ENCODE results near the gene THOC2. TPM values are rescaled to one million over a fixed set of nuclear protein-coding genes. Genes with fewer than 3 reads are reported as not detected.

THOC2 gene
- total and polyA plus RNA-seq, 10 of the 15 experiments (the other 5 are each of a cell fraction or from before 2014, with no cell fraction given), result 64.8 to 136 (median 75.1) TPM

DNA sequence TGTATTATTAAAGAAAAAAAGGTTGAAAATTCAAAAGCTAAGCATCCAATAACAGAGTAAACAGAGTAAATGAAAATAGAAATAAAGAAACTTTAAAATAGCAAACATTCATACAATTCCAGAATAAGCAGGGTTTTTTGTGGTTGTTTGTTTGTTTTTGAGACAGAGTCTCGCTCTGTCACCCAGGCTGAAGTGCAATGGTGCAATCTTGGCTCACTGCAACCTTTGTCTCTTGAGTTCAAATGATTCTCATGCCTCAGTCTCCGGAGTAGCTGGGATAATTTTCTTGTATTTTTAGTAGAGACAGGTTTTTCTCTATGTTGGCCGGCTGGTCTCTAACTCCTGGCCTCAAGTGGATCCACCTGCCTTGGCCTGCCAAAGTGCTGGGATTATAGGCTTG lies 6.6 kb upstream of the THOC2 start:
- Histone ChIP-seq H3K36me3 (ENCODE audit: control insufficient read depth in 2 of 2, insufficient read depth in 2 of 2, low read length in 1 of 2) (no peaks in the 10 kb centered on the region), H4K20me1 (ENCODE audit: control insufficient read depth, insufficient read depth) (no peaks in the 10 kb centered on the region), H3K79me2 (ENCODE audit: control insufficient read depth, insufficient read depth, low read length) (no peaks in the 10 kb centered on the region), H3K27ac (ENCODE audit: control insufficient read depth, insufficient read depth) (no peak overlapping the region), H3K9ac (ENCODE audit: control insufficient read depth, insufficient read depth, low read length) (no peak overlapping the region), H3K4me1 (ENCODE audit: control insufficient read depth, insufficient read depth, low read length) (no peaks in the 10 kb centered on the region), H3K27me3 (replicated peaks in 1 of 2; ENCODE audit: control insufficient read depth in 2 of 2, insufficient read depth in 2 of 2, low read length in 1 of 2) (no peaks in the 10 kb centered on the region; a peak in 1 of 4 replicates), H2AFZ (ENCODE audit: control insufficient read depth, low read depth, low read length) (no peak overlapping the region), H3K4me2 (ENCODE audit: control insufficient read depth, insufficient read depth) (no peak overlapping the region), H3K9me3 (replicated peaks; ENCODE audit: control insufficient read depth, insufficient read depth, low read length) (no peaks in the 10 kb centered on the region), H3K4me3 (no peak overlapping the region)
- 62% methylated on average over 3 of the region's 3 CpGs for WGBS (ENCODE audit: insufficient coverage, insufficient replicate concordance, low lambda C conversion rate, missing lambda C conversion rate)
- TF ChIP-seq SREBF2 (IDR thresholded peaks at IDR 0.05; ENCODE audit: low read length) (no peak), BHLHE40 (IDR thresholded peaks at IDR 0.05; ENCODE audit: borderline replicate concordance in 1 of 2, low read depth in 2 of 2, low read length in 1 of 2) (no peak), CBFB (IDR thresholded peaks at IDR 0.05; ENCODE audit: low read depth) (no peak), SREBF1 (IDR thresholded peaks at IDR 0.05; ENCODE audit: low read length) (no peak), RUNX3 (IDR thresholded peaks at IDR 0.05; ENCODE audit: low read length) (no peak), POLR2AphosphoS5 (IDR thresholded peaks at IDR 0.05; ENCODE audit: low read length) (no peak), LARP7 (IDR thresholded peaks at IDR 0.05) (no peak), CREM (IDR thresholded peaks at IDR 0.05; ENCODE audit: low read depth) (no peak)
- no TSS peak for BruUV-seq (replicated peaks)
- in situ Hi-C loops (cut with MboI), result no loop called here
- ChIA-PET RAD21 (ENCODE audit: unreplicated experiment) (no interaction called here), POLR2A (no interaction called here), SMC1A (ENCODE audit: uncharacterized antibody, unreplicated experiment) (interaction anchor here (1.7 kb wide), 1 partner anchor 14 kb away, joined by 4 read pairs; no protein-coding TSS in a partner anchor), CTCF (interaction anchor here (0.6 kb wide), 1 partner anchor 19 kb away, joined by 3 read pairs; no protein-coding TSS in a partner anchor)
- FAIRE-seq (no peak), DNase-seq (ENCODE audit: low read depth, low spot score) (no peak), ATAC-seq (no peak)
- intact Hi-C loops (cut with micrococcal nuclease; ENCODE audit: unreplicated experiment), result no loop called here

DNA sequence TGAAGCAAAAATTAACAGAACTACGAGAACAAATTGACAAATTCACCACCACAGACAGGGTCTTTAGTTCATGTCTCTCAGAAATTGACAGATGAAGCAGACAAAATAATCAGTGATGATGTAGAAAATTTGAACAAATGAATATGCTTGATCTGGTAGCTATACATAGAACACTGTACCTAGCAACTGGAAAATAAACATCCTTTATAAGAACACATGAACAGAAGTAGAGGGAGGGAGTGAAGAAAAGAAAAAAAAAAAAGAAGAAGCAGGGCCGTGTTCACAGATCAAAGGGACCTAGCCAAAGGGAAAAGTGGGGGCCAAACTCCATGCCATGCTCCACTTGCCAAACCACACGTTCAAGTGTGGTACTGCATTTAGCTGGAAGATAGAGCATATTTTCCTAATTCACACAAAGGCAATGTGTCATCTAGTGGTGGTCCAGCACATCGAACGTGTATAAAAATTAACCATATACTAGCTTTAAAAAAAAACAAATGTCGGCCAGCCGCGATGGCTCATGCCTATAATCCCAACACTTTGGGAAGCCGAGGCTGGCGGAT lies 5.6 kb upstream of the THOC2 start:
- no peak for FAIRE-seq
- H4K20me1 ChIP-seq (ENCODE audit: control insufficient read depth, insufficient read depth), result no peaks in the 10 kb centered on the region
- TF ChIP-seq JUND (IDR thresholded peaks at IDR 0.05; ENCODE audit: low read depth, low read length) (no peak), FOS (IDR thresholded peaks at IDR 0.05; ENCODE audit: borderline replicate concordance, extremely low read depth, insufficient read length) (no peak), ZNF384 (IDR thresholded peaks at IDR 0.05; ENCODE audit: borderline replicate concordance, low read depth, low read length) (no peak), CEBPB (IDR thresholded peaks at IDR 0.05; ENCODE audit: borderline replicate concordance in 1 of 2, low read depth in 2 of 2, low read length in 2 of 2) (no peak), EP300 (IDR thresholded peaks at IDR 0.05; ENCODE audit: borderline replicate concordance in 1 of 2, control insufficient read depth in 1 of 2, low read depth in 2 of 2, low read length in 2 of 2) (no peak), BCL11A (IDR thresholded peaks at IDR 0.05; ENCODE audit: low read depth, low read length) (no peak), SMAD1 (IDR thresholded peaks at IDR 0.05; ENCODE audit: low read depth, partially characterized antibody) (no peak)
- TF ChIP-seq, protein P1, sequence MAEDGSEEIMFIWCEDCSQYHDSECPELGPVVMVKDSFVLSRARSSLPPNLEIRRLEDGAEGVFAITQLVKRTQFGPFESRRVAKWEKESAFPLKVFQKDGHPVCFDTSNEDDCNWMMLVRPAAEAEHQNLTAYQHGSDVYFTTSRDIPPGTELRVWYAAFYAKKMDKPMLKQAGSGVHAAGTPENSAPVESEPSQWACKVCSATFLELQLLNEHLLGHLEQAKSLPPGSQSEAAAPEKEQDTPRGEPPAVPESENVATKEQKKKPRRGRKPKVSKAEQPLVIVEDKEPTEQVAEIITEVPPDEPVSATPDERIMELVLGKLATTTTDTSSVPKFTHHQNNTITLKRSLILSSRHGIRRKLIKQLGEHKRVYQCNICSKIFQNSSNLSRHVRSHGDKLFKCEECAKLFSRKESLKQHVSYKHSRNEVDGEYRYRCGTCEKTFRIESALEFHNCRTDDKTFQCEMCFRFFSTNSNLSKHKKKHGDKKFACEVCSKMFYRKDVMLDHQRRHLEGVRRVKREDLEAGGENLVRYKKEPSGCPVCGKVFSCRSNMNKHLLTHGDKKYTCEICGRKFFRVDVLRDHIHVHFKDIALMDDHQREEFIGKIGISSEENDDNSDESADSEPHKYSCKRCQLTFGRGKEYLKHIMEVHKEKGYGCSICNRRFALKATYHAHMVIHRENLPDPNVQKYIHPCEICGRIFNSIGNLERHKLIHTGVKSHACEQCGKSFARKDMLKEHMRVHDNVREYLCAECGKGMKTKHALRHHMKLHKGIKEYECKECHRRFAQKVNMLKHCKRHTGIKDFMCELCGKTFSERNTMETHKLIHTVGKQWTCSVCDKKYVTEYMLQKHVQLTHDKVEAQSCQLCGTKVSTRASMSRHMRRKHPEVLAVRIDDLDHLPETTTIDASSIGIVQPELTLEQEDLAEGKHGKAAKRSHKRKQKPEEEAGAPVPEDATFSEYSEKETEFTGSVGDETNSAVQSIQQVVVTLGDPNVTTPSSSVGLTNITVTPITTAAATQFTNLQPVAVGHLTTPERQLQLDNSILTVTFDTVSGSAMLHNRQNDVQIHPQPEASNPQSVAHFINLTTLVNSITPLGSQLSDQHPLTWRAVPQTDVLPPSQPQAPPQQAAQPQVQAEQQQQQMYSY (CRISPR knock-in tag; IDR thresholded peaks at IDR 0.05), result no peak

More for the DNA sequence above, 5.6 kb upstream of the THOC2 start:
- ChIA-PET POLR2A (no interaction called here), RAD21 (ENCODE audit: unreplicated experiment) (no interaction called here), SMC1A (ENCODE audit: uncharacterized antibody, unreplicated experiment) (no interaction called here), CTCF (interaction anchor here (0.6 to 1.7 kb wide), 2 partner anchors 18 to 39 kb away, joined by 3 to 5 read pairs; no protein-coding TSS in a partner anchor)
- H3K4me1 ChIP-seq (ENCODE audit: control insufficient read depth, insufficient read depth, low read length), result no peaks in the 10 kb centered on the region
- H3K36me3 ChIP-seq (ENCODE audit: control insufficient read depth in 2 of 2, insufficient read depth in 2 of 2, low read length in 1 of 2), result no peaks in the 10 kb centered on the region
- intact Hi-C loops (cut with micrococcal nuclease; ENCODE audit: unreplicated experiment), result no loop called here
- in situ Hi-C loops (cut with MboI), result no loop called here
- no peak overlapping the region for H3K4me3 ChIP-seq
- no peak overlapping the region for H3K4me2 ChIP-seq (ENCODE audit: control insufficient read depth, insufficient read depth)
- no peak overlapping the region for H3K9ac ChIP-seq (ENCODE audit: control insufficient read depth, insufficient read depth, low read length)
- H3K79me2 ChIP-seq (ENCODE audit: control insufficient read depth, insufficient read depth, low read length), result no peaks in the 10 kb centered on the region
- H3K27me3 ChIP-seq (replicated peaks in 1 of 2; ENCODE audit: control insufficient read depth in 2 of 2, insufficient read depth in 2 of 2, low read length in 1 of 2), result no peaks in the 10 kb centered on the region; a peak in 1 of 4 replicates
- DNase-seq (ENCODE audit: low read depth, low spot score), result no peak
- ATAC-seq, result no peak
- 56% methylated on average over 10 of the region's 10 CpGs for WGBS (ENCODE audit: insufficient coverage, insufficient replicate concordance, low lambda C conversion rate, missing lambda C conversion rate)
- H3K27ac ChIP-seq (ENCODE audit: control insufficient read depth, insufficient read depth), result no peak overlapping the region
- H2AFZ ChIP-seq (ENCODE audit: control insufficient read depth, low read depth, low read length), result no peak overlapping the region
- BruUV-seq (replicated peaks), result no TSS peak
- no peaks in the 10 kb centered on the region for H3K9me3 ChIP-seq (replicated peaks; ENCODE audit: control insufficient read depth, insufficient read depth, low read length)

Data from GM12878 (cell line).